Hepatocyte (in vitro differentiated cells): ENCODE data around the gene IL1RAPL2.

Experiments
- EZH2 ChIP-seq: fragments of 200-600 bp; sonication (generic); IDR thresholded peaks from 2 replicates; pipeline ENCODE4 v1.6.1; 2016; ENCODE audit warnings: antibody characterized with exemption, mild to moderate bottlenecking, borderline replicate concordance
- EZH2phosphoT487 ChIP-seq: fragments of 200-600 bp; sonication (generic); IDR thresholded peaks from one replicate; pipeline ENCODE4 v1.6.1; 2018; ENCODE audit warnings: antibody characterized with exemption, mild to moderate bottlenecking, low read depth, moderate library complexity; ENCODE audit not compliant: unreplicated experiment, severe bottlenecking
- TF ChIP-seq, protein P1 (sequence below): fragments of 200-600 bp; sonication (generic); IDR thresholded peaks from 2 replicates; pipeline ENCODE4 v1.5.1; 2016; ENCODE audit warnings: antibody characterized with exemption, mild to moderate bottlenecking; ENCODE audit not compliant: poor library complexity

DNA sequence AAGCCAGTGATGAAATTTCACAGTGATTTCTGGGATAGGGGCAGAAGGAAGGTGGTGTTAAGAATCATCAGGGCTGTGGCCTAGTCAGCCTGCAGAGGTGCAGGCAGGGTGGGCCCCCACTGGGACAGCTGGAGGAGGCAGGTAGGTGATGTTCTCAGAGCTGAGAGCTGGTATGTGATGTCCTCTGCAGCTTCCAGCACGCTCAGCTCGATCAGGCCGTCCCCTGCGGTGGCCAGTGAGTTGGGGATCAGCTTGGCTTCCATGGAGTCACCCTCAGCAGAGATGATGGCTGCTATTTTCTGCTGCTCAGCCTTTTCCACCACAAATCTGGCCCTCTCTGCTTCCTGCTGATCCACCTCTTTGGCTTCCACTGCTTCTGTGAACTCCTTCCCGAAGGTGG, 81.1 kb downstream of the IL1RAPL2 start:
- TF ChIP-seq, protein P1, sequence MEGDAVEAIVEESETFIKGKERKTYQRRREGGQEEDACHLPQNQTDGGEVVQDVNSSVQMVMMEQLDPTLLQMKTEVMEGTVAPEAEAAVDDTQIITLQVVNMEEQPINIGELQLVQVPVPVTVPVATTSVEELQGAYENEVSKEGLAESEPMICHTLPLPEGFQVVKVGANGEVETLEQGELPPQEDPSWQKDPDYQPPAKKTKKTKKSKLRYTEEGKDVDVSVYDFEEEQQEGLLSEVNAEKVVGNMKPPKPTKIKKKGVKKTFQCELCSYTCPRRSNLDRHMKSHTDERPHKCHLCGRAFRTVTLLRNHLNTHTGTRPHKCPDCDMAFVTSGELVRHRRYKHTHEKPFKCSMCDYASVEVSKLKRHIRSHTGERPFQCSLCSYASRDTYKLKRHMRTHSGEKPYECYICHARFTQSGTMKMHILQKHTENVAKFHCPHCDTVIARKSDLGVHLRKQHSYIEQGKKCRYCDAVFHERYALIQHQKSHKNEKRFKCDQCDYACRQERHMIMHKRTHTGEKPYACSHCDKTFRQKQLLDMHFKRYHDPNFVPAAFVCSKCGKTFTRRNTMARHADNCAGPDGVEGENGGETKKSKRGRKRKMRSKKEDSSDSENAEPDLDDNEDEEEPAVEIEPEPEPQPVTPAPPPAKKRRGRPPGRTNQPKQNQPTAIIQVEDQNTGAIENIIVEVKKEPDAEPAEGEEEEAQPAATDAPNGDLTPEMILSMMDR: no peak
- TF ChIP-seq EZH2phosphoT487 (no peak), EZH2 (no peak)
